HUES48 (cell line): ENCODE data around the gene PLD4.

Source experiments
- H3K27ac ChIP-seq: one replicate; pipeline ENCODE4 v1.7.0; 2013; ENCODE audit warnings: low read depth, low read length, inconsistent platforms
- H3K27me3 ChIP-seq: 2 replicates; pipeline ENCODE4 v1.6.1; 2013; ENCODE audit warnings: mild to moderate bottlenecking, low read length; ENCODE audit not compliant: control insufficient read depth, insufficient read depth
- H3K36me3 ChIP-seq: 2 replicates; pipeline ENCODE4 v1.6.1; 2013; ENCODE audit warnings: low read length; ENCODE audit not compliant: control insufficient read depth, insufficient read depth
- H3K4me1 ChIP-seq: 2 replicates; pipeline ENCODE4 v1.6.1; 2013; ENCODE audit warnings: mild to moderate bottlenecking, low read length; ENCODE audit not compliant: control insufficient read depth, insufficient read depth
- H3K4me3 ChIP-seq: 2 replicates; pipeline ENCODE4 v1.5.1; 2013; ENCODE audit warnings: mild to moderate bottlenecking, low read depth, low read length
- H3K9ac ChIP-seq: 2 replicates; pipeline ENCODE4 v1.6.1; 2013; ENCODE audit warnings: mild to moderate bottlenecking, low read depth, low read length, moderate library complexity
- H3K9me3 ChIP-seq: 2 replicates; pipeline ENCODE4 v1.6.1; 2013; ENCODE audit warnings: low read length; ENCODE audit not compliant: control insufficient read depth, insufficient read depth

The PLD4 gene

GRCh38 chr14:104932676-104933631 is 8.3 kb downstream of the PLD4 start:
- no peak overlapping the region for H3K9ac ChIP-seq
- H3K4me3 ChIP-seq, result peak overlapping the region; percentile 55
- no peak overlapping the region for H3K27ac ChIP-seq
- H3K36me3 ChIP-seq, result no peaks in the 10 kb centered on the region
- no peaks in the 10 kb centered on the region for H3K9me3 ChIP-seq
- peaks cover 73% of the 10 kb centered on the region for H3K27me3 ChIP-seq
- no peaks in the 10 kb centered on the region for H3K4me1 ChIP-seq

DNA sequence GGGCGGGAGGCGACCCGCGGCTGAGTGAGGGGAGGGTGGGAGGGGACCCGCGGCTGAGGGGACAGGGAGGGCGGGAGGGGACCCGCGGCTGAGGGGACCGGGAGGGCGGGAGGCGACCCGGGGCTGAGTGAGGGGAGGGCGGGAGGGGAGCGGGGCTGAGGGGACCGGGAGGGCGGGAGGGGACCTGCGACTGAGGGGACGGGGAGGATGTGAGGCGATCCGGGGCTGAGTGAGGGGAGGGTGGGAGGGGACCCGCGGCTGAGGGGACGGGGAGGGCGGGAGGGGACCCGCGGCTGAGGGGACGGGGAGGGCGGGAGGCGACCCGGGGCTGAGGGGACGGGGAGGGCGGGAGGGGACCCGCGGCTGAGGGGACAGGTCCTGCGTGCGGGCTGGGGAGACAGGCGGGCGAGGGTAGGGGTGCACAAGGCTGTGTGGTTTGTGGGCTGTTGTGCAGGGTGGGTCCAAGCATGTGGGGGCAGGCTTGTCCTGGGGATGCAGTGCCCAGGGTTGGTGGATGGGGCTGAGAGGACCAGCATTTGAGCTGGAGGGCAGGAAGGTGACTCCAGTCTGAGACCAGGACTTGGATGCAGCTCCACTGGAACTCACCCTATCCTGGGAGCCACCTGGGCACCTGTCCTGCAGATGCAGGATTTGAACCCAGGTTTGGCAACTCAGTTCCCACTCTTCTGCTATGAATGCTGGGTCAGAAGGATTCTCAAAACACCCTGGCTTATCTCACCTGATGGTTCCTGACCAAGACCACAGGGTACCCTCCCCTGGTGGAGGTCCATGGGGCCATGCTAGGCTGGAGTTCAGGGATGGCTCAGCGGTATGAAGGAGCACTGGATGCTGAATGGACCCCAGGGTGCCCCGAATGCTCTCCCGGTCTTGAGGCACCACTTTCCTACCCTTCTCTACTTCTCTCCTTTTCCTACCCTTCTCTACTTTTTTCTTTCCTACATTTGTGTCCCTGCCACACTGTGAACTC is 9.4 kb downstream of the PLD4 start:
- Histone ChIP-seq H3K27me3 (peaks cover 82% of the 10 kb centered on the region), H3K4me1 (no peaks in the 10 kb centered on the region), H3K36me3 (no peaks in the 10 kb centered on the region), H3K27ac (no peak overlapping the region), H3K4me3 (peak overlapping the region; percentile 31; the same call in 1 of the 2 replicates), H3K9me3 (no peaks in the 10 kb centered on the region), H3K9ac (no peak overlapping the region)

DNA sequence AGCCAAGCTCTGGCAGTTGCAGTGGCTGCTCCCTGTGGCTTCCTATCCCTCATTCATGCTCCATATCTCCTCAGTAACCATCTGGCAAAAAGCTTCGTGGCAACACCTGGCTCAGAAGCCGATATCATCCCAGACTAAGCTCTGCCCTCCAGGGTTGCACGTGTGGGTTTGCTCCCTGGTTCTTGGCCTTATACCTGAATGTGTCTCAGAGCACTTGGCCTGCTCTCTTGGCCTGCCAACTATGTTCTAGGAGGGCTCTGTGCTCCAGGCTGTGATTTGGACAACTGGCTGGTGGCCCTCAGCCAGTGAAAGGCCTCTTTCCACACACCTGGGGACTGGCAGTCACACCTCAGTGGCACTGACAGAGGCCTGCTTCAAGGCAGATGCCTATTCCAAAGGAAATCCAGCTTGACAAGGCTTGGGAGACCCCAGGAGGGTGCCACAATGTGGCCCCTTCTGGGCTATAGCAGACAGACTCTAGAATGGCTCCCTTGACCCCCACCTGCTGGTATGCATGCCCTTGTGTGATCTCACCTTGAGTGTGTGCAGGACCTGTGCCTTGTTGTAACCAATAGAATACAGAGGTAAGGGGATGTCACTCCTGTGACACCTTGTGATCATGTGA is 10.5 kb downstream of the PLD4 start:
- Histone ChIP-seq H3K27ac (no peak overlapping the region), H3K4me3 (no peak overlapping the region), H3K9ac (no peak overlapping the region), H3K27me3 (peaks cover 83% of the 10 kb centered on the region), H3K9me3 (no peaks in the 10 kb centered on the region), H3K4me1 (no peaks in the 10 kb centered on the region), H3K36me3 (no peaks in the 10 kb centered on the region)

DNA sequence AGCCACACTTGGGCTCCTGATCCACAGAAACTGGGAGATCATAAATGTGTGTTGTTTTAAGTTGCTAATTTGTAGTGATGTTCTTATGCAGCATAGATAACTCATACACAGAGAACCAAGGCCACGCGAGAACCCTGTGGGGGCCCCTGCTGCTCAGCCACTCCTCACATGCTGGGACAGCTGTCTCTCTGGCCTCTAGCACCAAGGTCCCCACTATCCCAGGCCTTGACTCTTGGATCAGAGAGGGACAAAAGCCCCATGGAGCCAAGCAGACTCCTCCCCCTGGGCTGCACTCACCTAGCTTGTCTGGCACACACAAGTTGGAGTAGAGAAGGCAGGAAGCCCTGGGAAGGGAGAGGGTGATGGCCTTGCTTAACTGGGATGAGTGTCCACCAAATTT is 11.3 kb downstream of the PLD4 start:
- no peaks in the 10 kb centered on the region for H3K36me3 ChIP-seq
- H3K9me3 ChIP-seq, result no peaks in the 10 kb centered on the region
- H3K4me3 ChIP-seq, result no peak overlapping the region
- H3K27me3 ChIP-seq, result peaks cover 75% of the 10 kb centered on the region
- H3K4me1 ChIP-seq, result no peaks in the 10 kb centered on the region
- H3K9ac ChIP-seq, result no peak overlapping the region
- H3K27ac ChIP-seq, result no peak overlapping the region

- H3K9me3 ChIP-seq, result no peaks in the 10 kb centered on the region
- H3K36me3 ChIP-seq, result no peaks in the 10 kb centered on the region
- H3K9ac ChIP-seq, result no peak overlapping the region
- H3K4me1 ChIP-seq, result no peaks in the 10 kb centered on the region
- H3K27ac ChIP-seq, result no peak overlapping the region
- H3K27me3 ChIP-seq, result peaks cover 69% of the 10 kb centered on the region
- H3K4me3 ChIP-seq, result no peak overlapping the region
These were observed 11.9 kb downstream of the PLD4 start for GRCh38 chr14:104936361-104937155.

GRCh38 chr14:104937161-104937560 is 12.5 kb downstream of the PLD4 start:
- Histone ChIP-seq H3K4me3 (no peak overlapping the region), H3K9ac (no peak overlapping the region), H3K4me1 (no peaks in the 10 kb centered on the region), H3K27ac (no peak overlapping the region), H3K9me3 (no peaks in the 10 kb centered on the region), H3K36me3 (no peaks in the 10 kb centered on the region), H3K27me3 (peaks cover 63% of the 10 kb centered on the region)

DNA sequence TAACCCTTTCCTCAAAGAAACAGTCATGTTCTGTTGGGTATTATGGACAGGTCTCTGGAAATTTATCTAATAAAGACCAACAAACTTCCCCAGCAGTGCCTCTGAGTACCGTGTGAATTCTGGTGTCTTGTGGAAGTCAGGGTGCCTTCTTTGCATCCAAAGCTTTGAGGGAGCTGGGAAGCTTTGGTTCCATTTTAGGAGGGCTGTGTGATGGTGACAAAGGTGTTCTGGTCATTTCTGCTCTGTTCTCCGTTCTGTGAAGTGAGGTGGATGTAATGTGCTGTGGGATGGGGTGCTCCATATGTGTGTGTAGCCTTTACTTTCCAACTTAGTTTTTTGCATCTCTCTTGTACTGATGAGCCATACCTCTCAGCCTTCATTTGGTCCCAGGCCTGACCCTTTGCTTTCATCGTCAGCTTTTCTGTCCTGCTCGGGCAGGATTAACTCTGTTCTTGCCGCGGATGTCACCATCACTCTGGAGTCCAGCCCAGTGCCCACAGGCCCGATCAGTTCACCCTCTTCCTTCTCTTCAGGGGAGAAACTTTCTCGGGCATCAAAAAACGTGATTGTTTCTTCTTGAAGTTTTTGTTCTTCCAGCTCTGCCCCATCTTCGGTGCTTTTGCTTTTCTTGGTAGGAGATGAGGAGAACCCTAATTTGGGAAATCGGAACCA is 13.2 kb downstream of the PLD4 start:
- no peaks in the 10 kb centered on the region for H3K36me3 ChIP-seq
- H3K27ac ChIP-seq, result no peak overlapping the region
- H3K4me3 ChIP-seq, result no peak overlapping the region
- no peaks in the 10 kb centered on the region for H3K4me1 ChIP-seq
- H3K9ac ChIP-seq, result no peak overlapping the region
- H3K27me3 ChIP-seq, result peaks cover 56% of the 10 kb centered on the region
- H3K9me3 ChIP-seq, result no peaks in the 10 kb centered on the region

- no peaks in the 10 kb centered on the region for H3K9me3 ChIP-seq
These were observed 13.8 kb downstream of the PLD4 start for GRCh38 chr14:104938436-104938835.

GRCh38 chr14:104938960-104939359 is 14.3 kb downstream of the PLD4 start:
- H3K36me3 ChIP-seq, result no peaks in the 10 kb centered on the region
- H3K9me3 ChIP-seq, result no peaks in the 10 kb centered on the region
- no peak overlapping the region for H3K4me3 ChIP-seq
- no peaks in the 10 kb centered on the region for H3K4me1 ChIP-seq
- peaks cover 50% of the 10 kb centered on the region for H3K27me3 ChIP-seq
- no peak overlapping the region for H3K9ac ChIP-seq
- H3K27ac ChIP-seq, result no peak overlapping the region

More at GRCh38 chr14:104938436-104938835, 13.8 kb downstream of the PLD4 start:
- Histone ChIP-seq H3K27me3 (peaks cover 51% of the 10 kb centered on the region), H3K9ac (no peak overlapping the region), H3K4me3 (no peak overlapping the region), H3K4me1 (no peaks in the 10 kb centered on the region), H3K27ac (no peak overlapping the region), H3K36me3 (no peaks in the 10 kb centered on the region)
